GM19025 (cell line): ENCODE measurements around the gene LINC00305.
A peak's percentile ranks its signal among the peaks of the same experiment; 100 is the strongest.

ENCODE experiments used
- ATAC-seq: cut with Tn5 transposase; IDR thresholded peaks from one replicate; pipeline ENCODE4 v1.9.1; 2021; ENCODE audit warnings: mild to moderate bottlenecking, low read depth, moderate library complexity; ENCODE audit not compliant: unreplicated experiment

The LINC00305 gene

GRCh38 chr18:64116571-64117175 lies 32.2 kb downstream of the LINC00305 start:
- no peak for ATAC-seq

GRCh38 chr18:64115881-64116280 lies 33.0 kb downstream of the LINC00305 start:
- ATAC-seq: no peak

- no peak for ATAC-seq
Measured at GRCh38 chr18:64111950-64112349, 36.9 kb downstream of the LINC00305 start.

- ATAC-seq: no peak
Measured at GRCh38 chr18:64110692-64111480, 38.0 kb downstream of the LINC00305 start.

- no peak for ATAC-seq
Measured at GRCh38 chr18:64103986-64104385, 44.9 kb downstream of the LINC00305 start.

GRCh38 chr18:64100116-64100922 lies 48.6 kb downstream of the LINC00305 start:
- peak; percentile 49 for ATAC-seq

- no peak for ATAC-seq
Measured at GRCh38 chr18:64099244-64099643, 49.6 kb downstream of the LINC00305 start.

- no peak for ATAC-seq
Measured at GRCh38 chr18:64097497-64097896, 51.4 kb downstream of the LINC00305 start.

GRCh38 chr18:64095056-64095455 lies 53.8 kb downstream of the LINC00305 start:
- no peak for ATAC-seq

GRCh38 chr18:64094210-64094609 lies 54.7 kb downstream of the LINC00305 start:
- no peak for ATAC-seq

- peak; percentile 53 for ATAC-seq
Measured at GRCh38 chr18:64091526-64091925, 57.4 kb downstream of the LINC00305 start.

GRCh38 chr18:64090876-64091275 lies 58.0 kb downstream of the LINC00305 start:
- ATAC-seq: peak; percentile 18

GRCh38 chr18:64083916-64084315 lies 65.0 kb downstream of the LINC00305 start:
- ATAC-seq: no peak

GRCh38 chr18:64082513-64082912 lies 66.4 kb downstream of the LINC00305 start:
- no peak for ATAC-seq

GRCh38 chr18:64082054-64082453 lies 66.8 kb downstream of the LINC00305 start:
- no peak for ATAC-seq

GRCh38 chr18:64073971-64074370 lies 74.9 kb downstream of the LINC00305 start:
- ATAC-seq: no peak

- ATAC-seq: no peak
Measured at GRCh38 chr18:64055019-64055418, 93.9 kb downstream of the LINC00305 start.

GRCh38 chr18:64053246-64053645 lies 95.6 kb downstream of the LINC00305 start:
- no peak for ATAC-seq

- ATAC-seq: no peak
Measured at GRCh38 chr18:64052772-64053171, 96.1 kb downstream of the LINC00305 start.

- ATAC-seq: no peak
Measured at GRCh38 chr18:64044616-64045015, 104.3 kb downstream of the LINC00305 start.

- ATAC-seq: no peak
Measured at GRCh38 chr18:64042728-64043358, 106.0 kb downstream of the LINC00305 start.
